Lower leg skin (tissue), 3 donors: ENCODE data around the gene SYT6.

ENCODE experiments used
- POLR2A ChIP-seq, 2 donors: fragments of 450-650 bp; IDR thresholded peaks; one replicate each; pipeline ENCODE4 v1.6.1; 2016 to 2017; ENCODE audit warnings: antibody characterized with exemption in 2 of 2, mild to moderate bottlenecking in 1 of 2, moderate library complexity in 1 of 2
- TF ChIP-seq, protein P1 (sequence below), 3 donors: fragments of 450-650 bp; IDR thresholded peaks; one replicate each; pipeline ENCODE4 v1.5.1; 2016; ENCODE audit warnings: antibody characterized with exemption in 3 of 3, mild to moderate bottlenecking in 3 of 3, moderate library complexity in 2 of 3

GRCh38 chr1:114154146-114154962, 685 bp upstream of the SYT6 start:
- TF ChIP-seq, protein P1, sequence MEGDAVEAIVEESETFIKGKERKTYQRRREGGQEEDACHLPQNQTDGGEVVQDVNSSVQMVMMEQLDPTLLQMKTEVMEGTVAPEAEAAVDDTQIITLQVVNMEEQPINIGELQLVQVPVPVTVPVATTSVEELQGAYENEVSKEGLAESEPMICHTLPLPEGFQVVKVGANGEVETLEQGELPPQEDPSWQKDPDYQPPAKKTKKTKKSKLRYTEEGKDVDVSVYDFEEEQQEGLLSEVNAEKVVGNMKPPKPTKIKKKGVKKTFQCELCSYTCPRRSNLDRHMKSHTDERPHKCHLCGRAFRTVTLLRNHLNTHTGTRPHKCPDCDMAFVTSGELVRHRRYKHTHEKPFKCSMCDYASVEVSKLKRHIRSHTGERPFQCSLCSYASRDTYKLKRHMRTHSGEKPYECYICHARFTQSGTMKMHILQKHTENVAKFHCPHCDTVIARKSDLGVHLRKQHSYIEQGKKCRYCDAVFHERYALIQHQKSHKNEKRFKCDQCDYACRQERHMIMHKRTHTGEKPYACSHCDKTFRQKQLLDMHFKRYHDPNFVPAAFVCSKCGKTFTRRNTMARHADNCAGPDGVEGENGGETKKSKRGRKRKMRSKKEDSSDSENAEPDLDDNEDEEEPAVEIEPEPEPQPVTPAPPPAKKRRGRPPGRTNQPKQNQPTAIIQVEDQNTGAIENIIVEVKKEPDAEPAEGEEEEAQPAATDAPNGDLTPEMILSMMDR (IDR thresholded peaks at IDR 0.05): no peak
- TF ChIP-seq POLR2A (IDR thresholded peaks at IDR 0.05): no peak
